Measurements from ENCODE around the gene AADACL3. TPM values are rescaled to one million over a fixed set of nuclear protein-coding genes. Genes with fewer than 3 reads are reported as not detected.

The AADACL3 gene
- total RNA-seq, 2 donors from 2014 or later = not detected

GRCh38 chr1:12762766-12763165, 46.9 kb downstream of the AADACL3 start:
- Histone ChIP-seq H3K4me3 (no peak overlapping the region), H3K4me1 (no peaks in the 10 kb centered on the region), H3K27ac (no peak overlapping the region), H3K9me3 (no peaks in the 10 kb centered on the region), H3K27me3 (no peaks in the 10 kb centered on the region), H3K36me3 (no peaks in the 10 kb centered on the region)
- no peak for DNase-seq (ENCODE audit: low spot score)
- TF ChIP-seq, protein P1, sequence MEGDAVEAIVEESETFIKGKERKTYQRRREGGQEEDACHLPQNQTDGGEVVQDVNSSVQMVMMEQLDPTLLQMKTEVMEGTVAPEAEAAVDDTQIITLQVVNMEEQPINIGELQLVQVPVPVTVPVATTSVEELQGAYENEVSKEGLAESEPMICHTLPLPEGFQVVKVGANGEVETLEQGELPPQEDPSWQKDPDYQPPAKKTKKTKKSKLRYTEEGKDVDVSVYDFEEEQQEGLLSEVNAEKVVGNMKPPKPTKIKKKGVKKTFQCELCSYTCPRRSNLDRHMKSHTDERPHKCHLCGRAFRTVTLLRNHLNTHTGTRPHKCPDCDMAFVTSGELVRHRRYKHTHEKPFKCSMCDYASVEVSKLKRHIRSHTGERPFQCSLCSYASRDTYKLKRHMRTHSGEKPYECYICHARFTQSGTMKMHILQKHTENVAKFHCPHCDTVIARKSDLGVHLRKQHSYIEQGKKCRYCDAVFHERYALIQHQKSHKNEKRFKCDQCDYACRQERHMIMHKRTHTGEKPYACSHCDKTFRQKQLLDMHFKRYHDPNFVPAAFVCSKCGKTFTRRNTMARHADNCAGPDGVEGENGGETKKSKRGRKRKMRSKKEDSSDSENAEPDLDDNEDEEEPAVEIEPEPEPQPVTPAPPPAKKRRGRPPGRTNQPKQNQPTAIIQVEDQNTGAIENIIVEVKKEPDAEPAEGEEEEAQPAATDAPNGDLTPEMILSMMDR (IDR thresholded peaks at IDR 0.05) = no peak

DNA sequence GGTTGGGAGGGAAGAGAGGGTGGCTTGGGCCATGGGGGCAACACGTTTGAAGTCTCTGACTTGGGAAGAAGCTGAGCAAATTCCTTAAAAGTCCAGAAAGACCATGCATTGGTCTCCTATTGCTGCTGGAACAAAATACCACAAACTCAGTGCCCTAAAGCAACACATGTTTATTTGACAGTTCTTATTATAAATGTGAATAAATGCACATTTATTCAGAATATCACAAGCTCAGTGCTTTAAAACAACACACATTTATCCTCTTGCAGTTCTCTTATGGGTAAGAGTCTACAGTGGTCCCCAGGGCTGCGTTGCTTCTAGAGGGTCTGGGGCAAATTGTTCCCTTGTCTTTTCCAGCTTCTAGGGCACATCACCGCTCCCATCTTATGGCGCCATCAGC, 47.6 kb downstream of the AADACL3 start:
- Histone ChIP-seq H3K36me3 (no peaks in the 10 kb centered on the region), H3K4me3 (no peak overlapping the region), H3K27ac (no peak overlapping the region), H3K27me3 (no peaks in the 10 kb centered on the region), H3K4me1 (no peaks in the 10 kb centered on the region), H3K9me3 (no peaks in the 10 kb centered on the region)
- TF ChIP-seq, protein P1 (IDR thresholded peaks at IDR 0.05) = no peak
- no peak for DNase-seq (ENCODE audit: low spot score)

GRCh38 chr1:12764016-12764415, 48.1 kb downstream of the AADACL3 start:
- no peaks in the 10 kb centered on the region for H3K36me3 ChIP-seq
- TF ChIP-seq, protein P1 (IDR thresholded peaks at IDR 0.05) = no peak
- no peak overlapping the region for H3K27ac ChIP-seq
- H3K27me3 ChIP-seq = no peaks in the 10 kb centered on the region
- no peaks in the 10 kb centered on the region for H3K4me1 ChIP-seq
- H3K9me3 ChIP-seq = no peaks in the 10 kb centered on the region
- no peak overlapping the region for H3K4me3 ChIP-seq
- DNase-seq (ENCODE audit: low spot score) = no peak

- TF ChIP-seq, protein P1 (IDR thresholded peaks at IDR 0.05) = no peak
- H3K27ac ChIP-seq = no peak overlapping the region
Measured at GRCh38 chr1:12769031-12769430, 53.1 kb downstream of the AADACL3 start.

DNA sequence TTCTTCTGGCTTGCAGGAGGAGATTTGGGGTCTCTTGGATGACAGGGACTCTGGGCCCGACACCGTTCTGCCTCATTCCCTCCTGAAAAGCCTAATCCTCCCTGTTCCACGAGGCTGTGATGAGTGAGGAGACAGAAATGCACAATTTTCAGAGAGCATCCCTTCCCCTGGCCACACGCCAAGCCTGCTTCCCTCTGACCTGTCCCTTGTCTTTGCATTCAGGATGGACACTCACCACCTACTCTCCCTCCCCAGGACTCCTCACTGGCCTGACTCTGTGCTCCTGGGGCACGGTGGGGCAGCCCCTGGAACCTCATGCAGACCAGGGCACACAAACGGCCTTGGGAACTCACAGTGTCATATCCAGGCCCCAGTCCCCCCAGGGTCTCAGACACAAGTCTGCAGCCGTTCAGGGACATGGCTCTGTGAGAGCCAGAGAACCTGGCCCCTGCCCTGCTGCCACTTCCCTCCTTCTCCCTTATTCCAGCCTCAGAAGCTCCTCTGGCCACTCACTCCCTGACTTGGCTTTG, 54.1 kb downstream of the AADACL3 start:
- Histone ChIP-seq H3K9me3 (no peaks in the 10 kb centered on the region), H3K27me3 (no peaks in the 10 kb centered on the region), H3K36me3 (no peaks in the 10 kb centered on the region), H3K4me3 (no peak overlapping the region), H3K4me1 (no peaks in the 10 kb centered on the region), H3K27ac (no peak overlapping the region)
- TF ChIP-seq, protein P1 (IDR thresholded peaks at IDR 0.05) = no peak
- DNase-seq (ENCODE audit: low spot score) = peak; percentile 32

More at GRCh38 chr1:12769031-12769430, 53.1 kb downstream of the AADACL3 start:
- Histone ChIP-seq H3K4me1 (no peaks in the 10 kb centered on the region), H3K9me3 (no peaks in the 10 kb centered on the region), H3K27me3 (no peaks in the 10 kb centered on the region), H3K36me3 (no peaks in the 10 kb centered on the region), H3K4me3 (no peak overlapping the region)
- no peak for DNase-seq (ENCODE audit: low spot score)

- Histone ChIP-seq H3K4me3 (no peak overlapping the region), H3K36me3 (no peaks in the 10 kb centered on the region), H3K27ac (no peak overlapping the region), H3K4me1 (no peaks in the 10 kb centered on the region), H3K27me3 (no peaks in the 10 kb centered on the region), H3K9me3 (no peaks in the 10 kb centered on the region)
- TF ChIP-seq, protein P1 (IDR thresholded peaks at IDR 0.05) = no peak
- peak; percentile 26 for DNase-seq (ENCODE audit: low spot score)
Measured at GRCh38 chr1:12770620-12771019, 54.7 kb downstream of the AADACL3 start.
